Endothelial cell (in vitro differentiated cells): ENCODE data around the gene LRGUK. TPM values are rescaled to one million over a fixed set of nuclear protein-coding genes. Genes with fewer than 3 reads are reported as not detected.

Source experiments
- DNase-seq: peaks from one replicate; pipeline ENCODE4 v3.0.0; 2021; ENCODE audit warnings: low spot score
- H3K27ac Mint-ChIP-seq: one replicate; pipeline ENCODE4 v1.8.0; 2021; ENCODE audit warnings: mixed read lengths, inconsistent platforms; ENCODE audit not compliant: unreplicated experiment
- H3K27me3 Mint-ChIP-seq: one replicate; pipeline ENCODE4 v1.8.0; 2021; ENCODE audit warnings: mild to moderate bottlenecking, moderate library complexity, mixed read lengths, inconsistent platforms; ENCODE audit not compliant: unreplicated experiment
- H3K36me3 Mint-ChIP-seq: one replicate; pipeline ENCODE4 v1.8.0; 2021; ENCODE audit warnings: mild to moderate bottlenecking, low read depth, mixed read lengths, inconsistent platforms; ENCODE audit not compliant: unreplicated experiment
- H3K4me1 Mint-ChIP-seq: one replicate; pipeline ENCODE4 v1.8.0; 2021; ENCODE audit warnings: mild to moderate bottlenecking, mixed read lengths, inconsistent platforms; ENCODE audit not compliant: unreplicated experiment
- H3K4me3 Mint-ChIP-seq: one replicate; pipeline ENCODE4 v1.8.0; 2021; ENCODE audit warnings: mild to moderate bottlenecking, mixed read lengths, inconsistent platforms; ENCODE audit not compliant: unreplicated experiment
- H3K9me3 Mint-ChIP-seq: one replicate; pipeline ENCODE4 v1.8.0; 2021; ENCODE audit warnings: mixed read lengths, inconsistent platforms; ENCODE audit not compliant: unreplicated experiment
- total RNA-seq: library from RNA; stranded (reverse); fragmentation: NEBNext Ultra II Directional; extraction: Animal tissue kit (Norgen Biotek cat#: 25700); gene quantifications from one replicate; pipeline ENCODE4 v1.2.1, GENCODE V29; 2021; ENCODE audit not compliant: unreplicated experiment
- TF ChIP-seq, protein P1 (sequence below): fragments of 200-600 bp; sonication (generic); IDR thresholded peaks from one replicate; pipeline ENCODE4 v1.5.0; 2021; ENCODE audit warnings: antibody characterized with exemption; ENCODE audit not compliant: unreplicated experiment

The LRGUK gene
- total RNA-seq, 1 donor from 2014 or later, result 0.64 TPM

DNA sequence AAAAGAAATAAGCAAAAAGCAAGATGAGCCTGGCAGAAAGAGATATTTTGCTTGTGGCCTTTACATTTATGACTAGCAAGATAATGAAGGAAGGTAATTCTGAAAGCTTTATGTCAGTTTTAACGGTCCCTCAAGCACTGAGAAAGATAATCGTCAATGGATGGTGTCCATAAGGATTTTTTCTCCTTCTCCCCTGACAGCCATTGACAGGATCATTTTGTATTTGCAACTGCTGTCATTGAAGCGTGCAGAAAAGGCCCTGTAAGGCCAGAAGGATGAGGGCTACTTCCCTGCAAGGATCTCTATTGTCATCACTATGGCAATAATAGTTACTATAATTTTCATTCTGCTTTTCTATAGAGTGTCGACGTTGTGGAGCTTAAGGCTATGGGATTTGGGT, 994 bp upstream of the LRGUK start:
- Mint-ChIP-seq H3K27me3 (peaks cover 10% of the 10 kb centered on the region), H3K4me3 (no peak overlapping the region), H3K36me3 (no peaks in the 10 kb centered on the region), H3K4me1 (peaks cover 19% of the 10 kb centered on the region), H3K27ac (no peak overlapping the region), H3K9me3 (no peaks in the 10 kb centered on the region)
- DNase-seq, result no peak
- TF ChIP-seq, protein P1, sequence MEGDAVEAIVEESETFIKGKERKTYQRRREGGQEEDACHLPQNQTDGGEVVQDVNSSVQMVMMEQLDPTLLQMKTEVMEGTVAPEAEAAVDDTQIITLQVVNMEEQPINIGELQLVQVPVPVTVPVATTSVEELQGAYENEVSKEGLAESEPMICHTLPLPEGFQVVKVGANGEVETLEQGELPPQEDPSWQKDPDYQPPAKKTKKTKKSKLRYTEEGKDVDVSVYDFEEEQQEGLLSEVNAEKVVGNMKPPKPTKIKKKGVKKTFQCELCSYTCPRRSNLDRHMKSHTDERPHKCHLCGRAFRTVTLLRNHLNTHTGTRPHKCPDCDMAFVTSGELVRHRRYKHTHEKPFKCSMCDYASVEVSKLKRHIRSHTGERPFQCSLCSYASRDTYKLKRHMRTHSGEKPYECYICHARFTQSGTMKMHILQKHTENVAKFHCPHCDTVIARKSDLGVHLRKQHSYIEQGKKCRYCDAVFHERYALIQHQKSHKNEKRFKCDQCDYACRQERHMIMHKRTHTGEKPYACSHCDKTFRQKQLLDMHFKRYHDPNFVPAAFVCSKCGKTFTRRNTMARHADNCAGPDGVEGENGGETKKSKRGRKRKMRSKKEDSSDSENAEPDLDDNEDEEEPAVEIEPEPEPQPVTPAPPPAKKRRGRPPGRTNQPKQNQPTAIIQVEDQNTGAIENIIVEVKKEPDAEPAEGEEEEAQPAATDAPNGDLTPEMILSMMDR, result no peak

- H3K4me3 Mint-ChIP-seq, result peak overlapping the region; percentile 86
- H3K9me3 Mint-ChIP-seq, result no peaks in the 10 kb centered on the region
- no peak overlapping the region for H3K27ac Mint-ChIP-seq
- H3K4me1 Mint-ChIP-seq, result peaks cover 18% of the 10 kb centered on the region
- TF ChIP-seq, protein P1, result no peak
- no peak for DNase-seq
- H3K27me3 Mint-ChIP-seq, result peaks cover 14% of the 10 kb centered on the region
- H3K36me3 Mint-ChIP-seq, result no peaks in the 10 kb centered on the region
These were observed 559 bp upstream of the LRGUK start for GRCh38 chr7:134126596-134126965.

DNA sequence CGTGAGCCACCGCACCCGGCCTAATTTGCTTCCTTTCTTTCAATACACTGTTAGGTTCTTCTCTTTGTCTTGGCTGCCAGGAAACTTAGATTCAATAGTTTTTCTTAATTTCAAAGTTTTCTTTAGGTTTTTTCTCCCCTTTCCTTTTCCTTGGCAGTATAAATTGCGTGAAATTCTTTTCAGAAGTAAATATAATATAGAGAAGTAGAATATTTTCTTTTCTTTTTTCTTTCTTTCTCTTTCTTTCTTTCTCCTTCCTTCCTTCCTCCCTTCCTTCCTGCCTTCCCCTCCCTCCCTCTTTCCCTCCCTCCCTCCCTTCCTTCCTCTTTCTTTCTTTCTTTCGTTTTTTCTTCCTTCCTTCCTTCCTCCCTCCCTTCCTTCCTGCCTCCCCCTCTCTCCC, 1.7 kb downstream of the LRGUK start:
- Mint-ChIP-seq H3K9me3 (no peaks in the 10 kb centered on the region), H3K27ac (no peak overlapping the region), H3K36me3 (no peaks in the 10 kb centered on the region), H3K27me3 (peaks cover 15% of the 10 kb centered on the region), H3K4me1 (peaks cover 13% of the 10 kb centered on the region), H3K4me3 (no peak overlapping the region)
- TF ChIP-seq, protein P1, result no peak
- DNase-seq, result no peak

GRCh38 chr7:134129856-134130523, 2.9 kb downstream of the LRGUK start:
- H3K9me3 Mint-ChIP-seq, result no peaks in the 10 kb centered on the region
- H3K4me3 Mint-ChIP-seq, result peak overlapping the region; percentile 10
- TF ChIP-seq, protein P1, result no peak
- no peak overlapping the region for H3K27ac Mint-ChIP-seq
- H3K36me3 Mint-ChIP-seq, result no peaks in the 10 kb centered on the region
- peaks cover 12% of the 10 kb centered on the region for H3K27me3 Mint-ChIP-seq
- DNase-seq, result no peak
- H3K4me1 Mint-ChIP-seq, result peaks cover 13% of the 10 kb centered on the region

- Mint-ChIP-seq H3K4me3 (no peak overlapping the region), H3K9me3 (no peaks in the 10 kb centered on the region), H3K36me3 (no peaks in the 10 kb centered on the region), H3K27ac (no peak overlapping the region), H3K27me3 (peaks cover 8% of the 10 kb centered on the region), H3K4me1 (peaks cover 5% of the 10 kb centered on the region)
- TF ChIP-seq, protein P1, result no peak
- DNase-seq, result no peak
These were observed 6.9 kb downstream of the LRGUK start for GRCh38 chr7:134134004-134134403.
